Astrocyte of the cerebellum (primary cell): ENCODE measurements around the gene ASB2.

Source experiments
- DNase-seq: peaks from one replicate; pipeline ENCODE4 v3.0.0-alpha.2; 2011; ENCODE audit warnings: low read depth
- H3K4me3 ChIP-seq: 2 replicates; pipeline ENCODE4 v1.5.1; 2011; ENCODE audit warnings: mild to moderate bottlenecking, low read depth, low read length, moderate library complexity
- CTCF ChIP-seq: IDR thresholded peaks from 2 replicates; pipeline ENCODE4 v1.5.1; 2012; ENCODE audit warnings: low read length, low read depth, moderate library complexity, mild to moderate bottlenecking; ENCODE audit errors: missing control alignments
- in situ Hi-C: cut with HindIII; loops from 2 replicates; pipeline ENCODE4 v1.10.0; 2017; ENCODE audit warnings: low sequenced_read_pairs

ASB2 gene

GRCh38 chr14:93961620-93962019 is 14.8 kb downstream of the ASB2 start:
- TF ChIP-seq CTCF: no peak
- no peak overlapping the region for H3K4me3 ChIP-seq
- in situ Hi-C loops: no loop called here
- DNase-seq: no peak

GRCh38 chr14:93960774-93961438 is 15.5 kb downstream of the ASB2 start:
- in situ Hi-C loops: no loop called here
- no peak overlapping the region for H3K4me3 ChIP-seq
- TF ChIP-seq CTCF: no peak
- no peak for DNase-seq

- in situ Hi-C loops: no loop called here
- no peak for TF ChIP-seq CTCF
- H3K4me3 ChIP-seq: no peak overlapping the region
- DNase-seq: no peak
Observed at GRCh38 chr14:93960108-93960475, 16.3 kb downstream of the ASB2 start.

GRCh38 chr14:93959239-93960107 is 16.9 kb downstream of the ASB2 start:
- in situ Hi-C loops: no loop called here
- peak; percentile 51 for DNase-seq
- no peak for TF ChIP-seq CTCF
- H3K4me3 ChIP-seq: no peak overlapping the region

- no peak overlapping the region for H3K4me3 ChIP-seq
- no peak for TF ChIP-seq CTCF
- DNase-seq: no peak
- in situ Hi-C loops: no loop called here
Observed at GRCh38 chr14:93958567-93959238, 17.7 kb downstream of the ASB2 start.

- in situ Hi-C loops: no loop called here
- TF ChIP-seq CTCF: no peak
- H3K4me3 ChIP-seq: no peak overlapping the region
- no peak for DNase-seq
Observed at GRCh38 chr14:93957751-93958566, 18.4 kb downstream of the ASB2 start.
